HG02642 (cell line): ENCODE measurements around the gene CBX5.
"Not testable (repeated sequence)": the region's sequence is repeated elsewhere in the genome, so short reads cannot be mapped to it uniquely, and the experiment has no call there.

Source experiments
- ATAC-seq: cut with Tn5 transposase; IDR thresholded peaks from one replicate; pipeline ENCODE4 v1.9.1; 2021; ENCODE audit warnings: mild to moderate bottlenecking; ENCODE audit not compliant: unreplicated experiment, poor library complexity

CBX5 gene

DNA sequence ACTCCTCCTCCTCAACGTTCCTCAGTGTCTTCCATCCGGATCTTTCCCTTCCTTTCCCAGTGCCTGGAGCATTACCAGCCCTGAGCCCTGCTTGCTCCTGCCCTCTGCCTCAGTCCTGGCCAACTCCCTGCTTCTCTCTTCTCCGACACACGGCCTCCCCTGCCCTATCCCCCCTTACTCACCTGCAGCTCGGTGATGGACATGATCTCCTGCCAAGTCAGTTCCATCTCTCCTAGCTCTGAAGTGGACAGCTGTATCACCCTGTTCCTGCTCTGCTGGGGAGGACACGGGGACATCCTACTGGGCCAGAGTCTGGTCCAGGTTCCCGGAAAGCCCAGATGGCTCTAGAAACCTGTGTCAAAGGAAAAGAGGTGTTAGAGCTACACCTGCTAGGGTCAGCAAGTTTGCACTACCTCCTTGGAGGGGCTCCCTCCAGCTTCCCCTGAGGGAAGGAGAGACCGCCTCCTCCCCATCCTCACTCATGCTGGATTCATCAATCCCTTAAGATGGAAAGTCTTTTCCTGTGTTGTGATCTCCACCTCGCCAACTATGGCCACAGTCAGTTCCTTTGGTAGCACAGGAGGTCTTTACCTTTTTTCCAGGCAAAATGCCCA, 15.1 kb upstream of the CBX5 start:
- no peak for ATAC-seq

GRCh38 chr12:54294152-54294952, 14.4 kb upstream of the CBX5 start:
- ATAC-seq = peak; percentile 46

GRCh38 chr12:54292931-54293241, 13.0 kb upstream of the CBX5 start:
- ATAC-seq = no peak

- ATAC-seq = no peak
Observed at GRCh38 chr12:54292083-54292930, 12.4 kb upstream of the CBX5 start.

DNA sequence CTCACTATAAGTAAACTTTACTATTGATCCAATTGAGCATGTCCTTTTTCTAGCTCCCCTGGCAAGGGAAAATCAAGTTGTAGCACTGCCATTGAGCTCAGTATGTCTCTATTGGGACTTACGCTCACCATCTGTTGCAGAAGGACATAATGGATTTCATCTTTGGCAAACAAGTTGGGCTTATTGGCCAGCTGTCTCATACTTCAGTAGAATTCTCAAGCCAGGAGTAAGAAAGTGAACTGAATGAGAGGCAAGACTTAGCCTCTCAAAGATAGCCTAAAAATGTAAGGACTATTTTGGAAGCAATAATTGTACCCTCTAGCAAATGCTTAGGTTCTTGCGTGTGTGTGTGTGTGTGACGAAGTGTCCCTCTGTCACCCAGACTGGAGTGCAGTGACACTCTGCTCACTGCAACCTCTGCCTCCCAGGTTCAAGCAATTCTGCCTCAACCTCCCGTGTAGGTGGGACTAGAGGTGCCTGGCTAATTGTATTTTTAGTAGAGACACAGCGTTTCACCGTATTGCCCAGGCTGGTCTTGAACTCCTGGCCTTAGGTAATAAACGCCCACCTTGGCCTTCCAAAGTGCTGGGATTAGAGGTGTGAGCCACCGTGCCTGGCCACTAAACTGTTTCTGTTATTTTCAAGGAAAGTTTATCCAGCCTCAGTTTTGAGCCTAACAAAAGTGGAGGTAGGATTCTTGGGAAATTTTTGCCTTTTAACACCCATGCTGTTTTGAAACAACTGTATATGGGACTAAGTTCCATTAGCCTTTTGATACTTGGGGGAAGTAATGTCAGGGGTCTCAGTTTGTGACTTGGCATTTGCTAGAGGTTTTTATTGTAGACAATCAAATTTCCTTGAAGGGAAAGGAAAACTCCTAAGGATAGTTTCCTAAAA, 7.6 kb upstream of the CBX5 start:
- no peak for ATAC-seq

- no peak for ATAC-seq
Observed at GRCh38 chr12:54286042-54287030, 6.4 kb upstream of the CBX5 start.

DNA sequence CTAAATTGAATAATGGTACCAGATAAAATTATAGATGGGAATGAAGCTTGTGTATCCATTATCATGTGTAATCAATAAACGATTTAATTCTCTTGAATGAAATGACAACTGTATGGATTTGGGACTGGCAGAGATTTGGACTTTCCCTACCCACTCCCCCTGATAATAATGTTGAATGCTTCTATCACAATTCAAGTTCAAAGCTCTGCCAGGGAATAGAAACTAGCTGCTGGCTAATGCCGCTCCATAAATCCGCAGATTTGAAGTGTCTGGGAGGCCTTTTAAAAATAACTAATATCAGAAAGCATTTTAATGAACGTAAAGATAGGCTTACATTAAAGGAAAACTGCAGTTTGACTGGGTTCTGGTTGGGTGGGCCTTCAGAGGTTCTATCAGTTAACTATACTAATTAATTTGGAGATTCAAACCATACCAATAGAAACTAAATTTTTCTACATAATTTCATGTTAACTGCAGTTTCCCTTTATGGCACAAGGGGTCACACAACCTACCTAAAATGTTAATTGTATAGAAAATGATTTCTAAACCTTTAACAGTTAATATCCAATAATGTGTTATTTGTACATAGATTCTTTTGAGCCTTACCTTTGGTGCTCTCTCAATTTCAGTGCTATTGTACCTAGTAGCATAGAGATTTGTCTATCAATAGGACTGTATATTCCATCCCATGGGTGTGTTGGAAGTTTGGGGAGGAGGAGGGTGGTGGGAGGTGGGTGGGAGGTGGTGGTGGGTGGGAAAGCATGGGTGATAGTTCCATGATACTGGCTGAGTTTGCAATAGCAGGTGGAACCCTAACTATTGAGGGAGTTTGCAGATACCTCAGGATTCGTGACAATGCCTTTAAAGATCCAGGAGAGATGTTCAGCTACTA, 5.5 kb upstream of the CBX5 start:
- no peak for ATAC-seq

GRCh38 chr12:54284070-54284780, 4.3 kb upstream of the CBX5 start:
- ATAC-seq = not testable (repeated sequence)

- ATAC-seq = no peak
Observed at GRCh38 chr12:54282949-54283593, 3.1 kb upstream of the CBX5 start.

DNA sequence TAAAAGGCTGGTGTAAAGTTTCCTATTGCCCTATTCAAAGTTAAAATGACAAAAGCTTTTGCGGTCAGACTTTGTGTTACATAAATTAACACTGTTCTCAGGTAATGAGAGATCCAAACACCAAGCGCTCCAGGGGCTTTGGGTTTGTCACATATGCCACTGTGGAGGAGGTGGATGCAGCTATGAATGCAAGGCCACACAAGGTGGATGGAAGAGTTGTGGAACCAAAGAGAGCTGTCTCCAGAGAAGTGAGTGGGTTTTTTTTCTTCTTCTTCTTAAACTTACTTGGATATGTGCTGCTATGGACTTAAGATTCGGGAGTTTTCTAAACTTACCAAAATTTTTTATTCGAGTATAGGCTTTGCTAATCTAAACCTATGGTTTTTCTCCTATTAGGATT, 1.8 kb upstream of the CBX5 start:
- ATAC-seq = not testable (repeated sequence)

DNA sequence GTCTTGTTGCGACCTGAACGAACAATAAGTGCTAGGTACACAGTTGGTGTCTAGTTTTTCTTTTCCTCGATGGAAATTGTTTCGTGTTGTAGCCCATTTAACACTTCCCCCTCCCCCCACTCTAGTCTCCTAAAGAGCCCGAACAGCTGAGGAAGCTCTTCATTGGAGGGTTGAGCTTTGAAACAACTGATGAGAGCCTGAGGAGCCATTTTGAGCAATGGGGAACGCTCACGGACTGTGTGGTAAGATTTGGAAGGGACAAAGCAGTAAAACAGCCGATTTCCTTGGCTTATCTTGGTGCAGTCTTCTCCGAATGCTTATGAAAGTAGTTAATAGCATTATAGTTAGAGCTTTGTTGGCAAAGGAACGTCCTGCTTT, 1.3 kb upstream of the CBX5 start:
- not testable (repeated sequence) for ATAC-seq

- peak; percentile 87 for ATAC-seq
Observed at GRCh38 chr12:54280468-54281260, 742 bp upstream of the CBX5 start, which contains the start of gene HNRNPA1. HNRNPA1 (plus strand) TSS chr12:54280726; CDS start chr12:54280808, 82 bp downstream.

DNA sequence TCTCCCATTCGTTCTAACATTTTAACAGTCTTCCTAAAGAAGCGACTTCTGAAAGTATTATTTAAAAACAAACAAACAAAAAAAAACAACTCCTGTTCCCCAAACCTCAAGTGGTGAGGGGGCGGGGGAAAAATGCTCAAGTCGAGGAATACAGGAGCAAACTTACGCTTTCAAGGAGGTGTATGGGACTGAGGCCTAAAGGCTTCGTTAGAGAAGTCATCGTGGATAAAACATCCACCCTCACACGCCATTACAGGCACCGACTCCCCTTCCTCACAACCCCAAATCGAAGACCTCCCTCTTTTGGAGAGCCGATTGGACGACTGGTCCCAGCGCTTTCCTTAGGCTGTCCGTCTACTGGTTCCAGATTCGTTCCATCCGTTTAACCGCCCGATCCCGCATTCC, 693 bp downstream of the CBX5 start:
- ATAC-seq = no peak

- ATAC-seq = no peak
Observed at GRCh38 chr12:54277823-54278276, 2.1 kb downstream of the CBX5 start.

DNA sequence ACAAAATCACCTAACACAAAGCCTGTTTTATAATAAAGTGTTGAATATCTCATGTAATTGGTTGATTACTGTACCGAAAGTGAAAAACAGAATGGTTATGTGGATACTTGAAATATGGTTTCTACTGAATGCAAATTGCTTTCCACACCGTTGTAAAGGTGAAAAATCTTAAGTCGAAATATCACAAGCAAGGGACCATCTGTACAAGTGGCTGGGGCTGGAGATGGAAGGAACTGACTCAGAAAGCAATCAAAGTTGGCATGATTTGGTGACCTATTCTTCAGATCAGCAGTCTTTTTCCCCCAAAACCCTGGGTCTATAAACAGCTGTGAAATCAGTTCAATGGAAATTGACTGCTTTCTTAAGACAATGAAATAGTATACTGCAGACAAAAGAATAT, 3.6 kb downstream of the CBX5 start:
- no peak for ATAC-seq

DNA sequence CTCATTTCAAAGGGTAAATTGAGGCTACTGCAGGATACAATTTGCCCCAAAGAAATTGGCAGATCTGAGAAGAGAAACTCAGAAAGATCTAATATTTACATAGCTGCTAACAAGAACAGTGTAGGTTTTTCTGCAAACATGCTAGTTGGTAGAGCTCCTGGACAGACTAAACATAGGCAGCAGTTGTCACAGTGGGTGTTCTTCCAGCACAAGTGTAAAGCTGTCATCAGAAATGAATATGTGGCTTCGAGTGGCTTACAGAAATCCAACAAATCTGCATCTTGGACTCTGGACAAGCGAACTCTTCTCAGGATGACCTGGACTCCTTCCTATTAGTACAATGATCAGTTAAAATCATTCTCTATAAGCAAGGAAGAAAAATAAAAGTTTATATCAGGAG, 5.9 kb downstream of the CBX5 start:
- no peak for ATAC-seq
